GM19035 (cell line): ENCODE measurements around the gene TENM4.
A peak's percentile ranks its signal among the peaks of the same experiment; 100 is the strongest.

Experiments
- ATAC-seq: cut with Tn5 transposase; IDR thresholded peaks from one replicate; pipeline ENCODE4 v1.9.1; 2021; ENCODE audit not compliant: unreplicated experiment

Gene TENM4

GRCh38 chr11:79421820-79422219 is 19.0 kb downstream of the TENM4 start:
- ATAC-seq, result no peak

- no peak for ATAC-seq
Observed at GRCh38 chr11:79419120-79419519, 21.7 kb downstream of the TENM4 start.

DNA sequence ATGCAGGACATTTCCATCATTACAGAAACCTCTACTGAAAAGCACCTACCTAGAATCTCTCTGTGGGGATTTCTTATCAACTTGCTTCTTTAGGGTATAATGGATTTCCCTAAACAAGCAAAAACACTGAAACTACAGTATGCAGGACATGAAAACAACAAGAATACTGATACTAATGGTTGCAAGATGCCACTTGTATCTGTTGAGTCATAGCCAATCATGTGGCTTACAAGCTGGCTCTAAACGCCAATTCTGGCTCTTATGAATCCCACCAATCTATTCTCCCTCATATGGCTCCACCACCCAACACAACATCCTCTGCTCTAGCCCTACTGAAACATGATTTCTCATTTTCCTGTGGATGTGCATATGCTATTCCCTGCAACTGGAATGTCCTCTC is 22.6 kb downstream of the TENM4 start:
- no peak for ATAC-seq

DNA sequence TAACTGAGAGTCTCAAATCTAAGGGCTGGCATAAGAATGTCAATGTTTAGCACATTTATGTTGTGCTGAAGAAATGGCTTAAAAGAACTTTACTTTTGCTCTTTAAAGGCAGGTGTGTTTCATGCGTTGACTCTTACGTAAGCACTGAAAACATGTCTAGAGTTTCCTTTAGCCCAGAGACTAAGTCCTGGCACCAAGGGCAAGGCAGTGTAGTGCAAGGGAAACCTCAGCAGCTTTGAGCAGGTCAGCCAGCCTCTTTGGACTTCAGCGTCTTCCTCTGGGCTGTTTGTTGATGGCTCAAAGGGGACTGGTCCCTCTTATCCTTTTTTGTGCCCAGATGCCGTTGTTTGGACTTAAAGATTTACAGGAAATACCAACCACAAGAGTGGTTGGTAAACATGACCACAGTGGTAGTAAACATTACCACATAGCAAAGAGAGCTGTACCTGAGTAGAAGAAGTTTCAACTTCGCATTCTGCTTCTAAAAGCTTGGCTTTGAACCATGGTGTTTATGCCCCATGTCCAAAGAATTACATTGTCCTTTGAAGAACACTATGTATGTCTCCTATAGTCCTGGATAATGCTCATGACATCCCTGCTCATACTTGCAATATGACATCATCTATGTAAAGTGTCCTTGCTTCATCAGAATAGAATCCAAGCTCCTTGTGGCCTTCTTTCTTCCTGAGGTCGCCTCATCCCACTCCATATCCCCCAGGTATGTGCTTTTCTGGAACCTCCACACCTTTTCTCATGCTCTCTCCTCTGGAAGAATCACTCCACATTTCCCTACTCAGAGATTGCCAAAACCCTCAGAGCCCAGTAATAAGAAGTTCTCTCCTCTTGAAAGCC is 23.5 kb downstream of the TENM4 start:
- no peak for ATAC-seq

DNA sequence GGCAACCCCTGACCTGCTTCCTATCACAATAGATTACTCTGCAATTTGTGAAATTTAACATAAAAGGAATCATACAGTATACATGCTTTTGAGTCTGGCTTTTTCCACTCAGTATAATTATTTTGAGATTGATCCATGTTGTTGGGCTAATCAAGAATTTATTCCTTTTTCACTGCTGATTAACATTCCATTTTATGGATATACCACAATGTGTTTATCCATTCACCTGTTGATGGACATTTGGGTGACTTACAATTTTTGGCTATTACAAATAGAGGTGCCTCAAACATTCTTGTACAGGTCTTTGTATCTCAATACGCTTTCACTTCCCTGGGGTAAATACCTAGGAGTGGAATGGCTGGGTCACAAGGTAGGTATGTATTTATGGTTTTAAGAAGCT is 24.9 kb downstream of the TENM4 start:
- no peak for ATAC-seq

DNA sequence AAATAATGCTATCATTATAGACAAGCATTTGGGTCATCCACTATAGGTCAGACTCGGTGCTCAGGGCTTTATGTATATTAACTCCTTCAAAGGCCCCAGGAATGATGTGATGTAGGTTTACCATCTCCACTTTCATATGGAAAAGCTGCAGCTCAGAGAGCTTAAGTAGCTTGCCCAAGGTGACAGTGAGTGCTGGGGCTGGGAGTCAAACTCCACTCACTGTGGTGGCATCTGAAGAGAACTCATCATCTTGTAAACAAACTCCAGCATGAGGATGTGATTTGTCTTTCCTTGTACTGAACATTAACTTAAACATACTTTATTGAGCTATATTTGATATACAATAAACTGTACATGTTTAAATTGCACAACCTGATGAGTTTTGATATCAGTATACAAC is 25.4 kb downstream of the TENM4 start:
- ATAC-seq, result no peak

DNA sequence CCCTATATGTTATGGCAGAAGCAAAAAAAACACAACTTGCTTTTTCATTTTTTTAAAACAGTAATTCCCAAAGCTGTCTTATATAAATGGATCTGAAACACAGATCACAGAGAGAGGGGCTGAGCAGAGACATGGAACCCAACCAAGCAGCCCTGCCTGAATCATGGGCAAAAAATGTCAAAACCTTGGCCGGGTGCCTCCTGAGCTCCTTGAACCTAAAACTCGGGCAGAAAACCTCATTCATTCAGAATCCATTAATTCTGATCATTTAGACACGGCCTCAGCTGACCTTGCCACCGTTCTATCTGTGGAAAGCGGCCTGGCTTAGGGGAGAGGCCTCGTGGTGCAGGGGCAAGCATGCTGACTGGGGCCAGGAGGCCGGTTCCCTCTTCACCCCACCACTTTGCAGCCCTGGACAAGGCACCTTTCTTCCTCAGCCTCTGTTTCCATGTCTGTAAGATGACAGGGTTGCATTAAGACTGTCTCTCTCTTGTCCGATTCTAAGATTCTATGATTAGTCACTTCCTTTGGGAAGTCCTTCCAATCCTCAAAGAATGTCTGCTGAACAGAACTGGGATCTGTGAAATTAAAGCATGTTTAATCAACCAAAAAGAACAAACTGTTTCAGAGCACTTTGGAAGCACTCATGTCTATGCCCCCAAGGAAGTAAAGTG is 26.0 kb downstream of the TENM4 start:
- ATAC-seq, result no peak

DNA sequence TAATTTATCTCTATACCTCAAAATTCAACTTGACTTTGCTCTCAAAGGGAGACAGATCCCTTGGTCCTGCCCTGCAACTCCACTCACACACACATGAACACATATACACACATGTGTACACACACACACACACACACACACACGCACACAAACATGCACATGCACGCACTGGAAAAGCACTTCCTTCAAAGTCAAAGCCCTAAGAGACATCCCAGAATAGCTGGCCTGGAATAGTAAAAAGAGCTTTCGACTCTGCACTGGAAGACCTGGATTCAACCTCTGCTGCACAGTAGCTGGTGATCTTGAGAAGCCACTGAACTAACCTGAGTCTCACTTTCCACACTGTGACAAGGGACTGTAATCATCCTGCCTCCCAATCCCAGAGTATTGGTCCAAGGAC is 26.8 kb downstream of the TENM4 start:
- no peak for ATAC-seq

DNA sequence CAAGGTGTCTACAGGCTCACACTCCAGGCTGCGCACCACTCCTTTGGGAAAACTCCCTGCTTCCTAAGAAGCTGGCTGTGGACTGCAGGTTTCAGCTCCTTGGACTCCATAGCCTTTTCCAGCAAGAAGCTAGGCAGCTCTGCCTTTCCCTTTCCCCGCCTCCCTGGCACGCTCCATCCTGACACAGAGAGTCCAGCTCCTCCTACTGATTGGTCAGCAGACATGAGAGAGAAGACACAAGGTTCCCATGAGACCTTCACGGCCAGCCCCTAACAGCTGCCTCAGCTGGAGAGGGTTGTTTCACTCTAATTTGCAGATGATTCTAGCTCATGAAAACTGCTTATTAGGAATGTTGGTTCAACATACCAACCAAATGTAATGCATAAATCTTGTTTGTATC is 27.6 kb downstream of the TENM4 start:
- no peak for ATAC-seq

DNA sequence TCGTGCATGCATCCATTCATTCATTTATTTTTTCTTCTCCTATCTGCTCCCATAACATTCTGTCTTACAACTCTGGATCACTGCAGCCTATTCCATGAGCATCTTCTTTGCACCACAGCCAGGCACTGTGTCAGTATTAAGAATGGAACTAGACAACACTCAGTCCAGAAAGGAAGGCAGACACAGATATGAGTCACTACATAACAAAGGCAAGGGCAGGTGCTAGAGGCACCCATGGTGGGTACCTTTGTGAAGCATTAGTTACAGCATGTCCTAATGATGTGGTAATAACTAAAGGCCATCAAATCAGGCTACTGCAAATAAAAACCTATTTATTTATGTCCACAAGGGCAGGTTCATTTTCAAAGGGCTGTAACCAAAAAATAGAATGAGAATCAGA is 28.1 kb downstream of the TENM4 start:
- ATAC-seq, result no peak

GRCh38 chr11:79409330-79409729 is 31.5 kb downstream of the TENM4 start:
- no peak for ATAC-seq

- peak; percentile 92 for ATAC-seq
Observed at GRCh38 chr11:79406376-79406775, 34.5 kb downstream of the TENM4 start.

DNA sequence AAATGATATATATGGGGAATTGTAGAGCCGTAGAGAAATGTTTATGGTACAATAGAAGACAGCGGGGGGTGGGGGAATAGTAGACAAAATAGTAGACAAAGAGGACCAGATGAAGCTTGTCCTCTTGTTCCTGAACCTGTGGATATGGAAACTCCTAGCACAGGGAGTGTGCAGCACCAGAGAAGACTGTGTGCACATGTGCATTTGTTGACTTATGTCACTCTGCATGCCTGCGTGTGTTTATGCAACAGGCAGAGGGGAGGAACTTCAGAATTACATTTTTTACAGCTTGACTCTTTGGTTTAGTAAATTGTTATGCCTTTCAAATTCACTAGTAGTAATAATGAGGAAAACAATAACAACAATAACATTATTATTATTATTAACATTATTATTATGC is 36.0 kb downstream of the TENM4 start:
- ATAC-seq, result no peak

DNA sequence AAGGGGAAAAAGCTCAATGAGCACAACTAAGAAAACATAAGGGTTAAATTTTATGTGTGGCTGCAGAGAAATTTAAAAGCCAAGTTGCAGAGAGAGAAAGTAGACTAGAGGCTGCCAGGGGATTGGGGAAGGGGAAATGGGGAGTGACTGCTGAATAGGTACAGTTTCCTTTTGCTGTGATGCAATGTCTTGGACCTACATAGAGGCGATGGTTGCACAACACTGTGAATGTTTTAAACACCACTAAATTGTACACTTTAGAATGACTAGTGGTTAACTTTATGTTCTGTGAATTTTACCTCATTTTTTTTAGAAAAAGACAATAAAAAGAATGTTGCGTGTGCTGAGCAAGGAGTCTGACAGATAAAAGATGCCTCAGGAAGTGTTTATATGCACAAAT is 36.5 kb downstream of the TENM4 start:
- ATAC-seq, result no peak

DNA sequence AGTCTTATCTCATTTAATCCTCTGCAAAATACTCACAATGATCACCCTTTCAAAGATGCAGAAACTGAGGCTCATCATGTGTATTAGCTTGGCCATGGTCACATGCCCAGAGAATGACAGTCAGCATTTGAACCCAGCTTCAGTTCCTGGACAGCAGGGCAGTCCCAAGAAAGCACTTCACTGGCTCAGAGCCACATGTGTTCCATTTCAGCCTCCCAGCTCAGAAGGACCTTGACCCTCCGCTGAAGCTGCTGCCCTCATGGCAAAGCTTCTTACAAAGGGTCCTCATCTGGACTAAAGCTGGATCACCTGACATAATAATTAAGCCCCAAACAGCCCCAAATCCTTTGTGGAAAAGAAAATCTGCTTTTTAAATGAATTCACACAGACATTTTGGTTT is 37.0 kb downstream of the TENM4 start:
- no peak for ATAC-seq

DNA sequence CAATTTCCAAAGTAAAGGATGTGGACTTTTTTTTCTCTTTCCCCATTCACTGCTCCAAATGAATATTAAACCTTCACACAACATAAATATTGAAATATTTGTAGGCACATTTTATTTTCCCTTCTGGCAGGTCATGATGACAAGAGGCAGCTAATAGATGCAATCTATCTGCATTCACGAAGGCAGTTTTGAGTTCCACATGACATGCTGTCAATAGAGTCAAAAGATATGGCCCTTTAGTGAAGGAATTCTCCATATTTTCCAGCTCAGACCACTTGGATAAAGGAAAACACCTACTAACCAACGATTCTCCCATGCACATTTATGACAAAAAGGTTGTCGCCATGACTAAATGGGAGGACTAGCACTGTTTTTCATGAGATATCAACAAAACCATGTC is 37.9 kb downstream of the TENM4 start:
- no peak for ATAC-seq

GRCh38 chr11:79400717-79401330 is 40.0 kb downstream of the TENM4 start:
- peak; percentile 67 for ATAC-seq

DNA sequence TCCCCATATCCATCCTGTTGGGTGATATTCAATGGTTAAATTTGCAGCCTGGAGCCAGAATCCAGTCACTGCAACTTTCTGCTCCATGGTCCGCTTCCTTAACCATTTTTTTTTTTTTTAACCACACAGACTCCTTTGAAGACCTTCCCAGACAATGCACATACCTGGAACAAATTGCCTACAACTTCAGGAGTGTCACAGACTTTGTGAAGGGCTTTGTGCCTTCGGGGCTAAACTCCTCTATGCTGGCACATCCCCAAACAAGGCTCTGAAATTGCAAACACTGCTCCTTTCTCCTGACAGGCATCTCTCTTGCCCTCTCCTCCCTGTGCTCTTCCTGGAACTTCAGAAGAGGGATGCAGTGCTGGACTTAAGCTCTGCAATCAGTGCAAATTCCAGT is 40.6 kb downstream of the TENM4 start:
- no peak for ATAC-seq

GRCh38 chr11:79397252-79397651 is 43.6 kb downstream of the TENM4 start:
- ATAC-seq, result no peak

DNA sequence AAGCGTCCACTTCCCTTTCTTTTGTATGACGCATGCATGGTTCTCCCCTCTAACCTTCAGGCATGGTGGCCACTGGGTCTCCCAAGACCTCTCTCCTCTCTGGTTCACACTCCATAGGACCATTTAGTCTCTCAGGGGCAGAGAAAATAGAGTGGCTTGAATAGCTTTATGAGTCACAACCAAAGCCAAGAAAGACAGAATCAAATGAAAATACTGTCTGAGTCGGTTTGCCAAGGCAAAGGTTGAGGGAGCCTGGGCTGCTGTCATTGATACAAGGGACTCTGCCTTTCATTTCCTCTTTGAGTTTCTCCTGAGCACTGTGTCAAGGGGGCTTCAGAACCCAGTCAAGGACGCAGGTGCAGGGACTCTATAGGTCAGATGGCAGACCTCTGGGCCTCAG is 44.2 kb downstream of the TENM4 start:
- no peak for ATAC-seq

GRCh38 chr11:79396001-79396400 is 44.8 kb downstream of the TENM4 start:
- ATAC-seq, result no peak

- no peak for ATAC-seq
Observed at GRCh38 chr11:79393362-79394043, 47.3 kb downstream of the TENM4 start.
